Trophoblast cell (in vitro differentiated cells and primary cell): ENCODE results near the gene KLHL35.

Source experiments
- DNase-seq, 2 donors: peaks; one replicate each; pipeline ENCODE4 v3.0.0-alpha.2; 2016
- H2AFZ ChIP-seq: 2 replicates; pipeline ENCODE4 v1.6.1; 2013; ENCODE audit warnings: low read length, moderate library complexity, mild to moderate bottlenecking; ENCODE audit not compliant: insufficient read depth, poor library complexity
- H2AK5ac ChIP-seq: 2 replicates; pipeline ENCODE4 v1.6.1; 2013; ENCODE audit warnings: mild to moderate bottlenecking, low read length
- H2BK120ac ChIP-seq: 2 replicates; pipeline ENCODE4 v1.6.1; 2013; ENCODE audit warnings: low read length, mild to moderate bottlenecking, moderate library complexity; ENCODE audit not compliant: insufficient read depth, poor library complexity
- H2BK12ac ChIP-seq: 2 replicates; pipeline ENCODE4 v1.6.1; 2013; ENCODE audit warnings: mild to moderate bottlenecking, low read length, moderate library complexity
- H2BK5ac ChIP-seq: 2 replicates; pipeline ENCODE4 v1.6.1; 2013; ENCODE audit warnings: low read length, low read depth, moderate library complexity, mild to moderate bottlenecking; ENCODE audit not compliant: poor library complexity
- H3K14ac ChIP-seq: 2 replicates; pipeline ENCODE4 v1.6.1; 2013; ENCODE audit warnings: mild to moderate bottlenecking, low read length
- H3K18ac ChIP-seq: 2 replicates; pipeline ENCODE4 v1.6.1; 2013; ENCODE audit warnings: mild to moderate bottlenecking, low read length
- H3K23ac ChIP-seq: 2 replicates; pipeline ENCODE4 v1.6.1; 2013; ENCODE audit warnings: low read length
- H3K27ac ChIP-seq: 2 replicates; pipeline ENCODE4 v1.5.1; 2013; ENCODE audit warnings: low read depth, mild to moderate bottlenecking, inconsistent platforms, low read length, moderate library complexity
- H3K27me3 ChIP-seq: 2 replicates; pipeline ENCODE4 v1.6.1; 2013; ENCODE audit warnings: inconsistent platforms, mild to moderate bottlenecking, low read length, moderate library complexity; ENCODE audit not compliant: insufficient read depth
- H3K36me3 ChIP-seq, 2 experiments: 1 replicate in 1 of 2; 2 replicates in 1 of 2; pipeline ENCODE4 v1.6.1; 2013; ENCODE audit warnings: low read length in 2 of 2, mild to moderate bottlenecking in 2 of 2, moderate library complexity in 1 of 2; ENCODE audit not compliant: insufficient read depth in 2 of 2, control insufficient read depth in 1 of 2
- H3K4ac ChIP-seq: 2 replicates; pipeline ENCODE4 v1.6.1; 2013; ENCODE audit warnings: low read depth, mild to moderate bottlenecking, low read length, moderate library complexity
- H3K4me1 ChIP-seq, 2 experiments: 1 replicate in 1 of 2; 2 replicates in 1 of 2; pipeline ENCODE4 v1.6.1; 2013; ENCODE audit warnings: low read length in 2 of 2, mild to moderate bottlenecking in 2 of 2, moderate library complexity in 1 of 2; ENCODE audit not compliant: insufficient read depth in 2 of 2, control insufficient read depth in 1 of 2
- H3K4me2 ChIP-seq: 2 replicates; pipeline ENCODE4 v1.6.1; 2013; ENCODE audit warnings: inconsistent platforms, mild to moderate bottlenecking, low read length, moderate library complexity
- H3K4me3 ChIP-seq: 2 replicates; pipeline ENCODE4 v1.5.1; 2013; ENCODE audit warnings: mild to moderate bottlenecking, low read depth, low read length, inconsistent platforms
- H3K79me1 ChIP-seq: one replicate; pipeline ENCODE4 v1.6.1; 2013; ENCODE audit warnings: low read length
- H3K79me2 ChIP-seq: 2 replicates; pipeline ENCODE4 v1.6.1; 2013; ENCODE audit warnings: low read length, mild to moderate bottlenecking; ENCODE audit not compliant: control insufficient read depth, insufficient read depth, poor library complexity
- H3K9ac ChIP-seq: 2 replicates; pipeline ENCODE4 v1.6.1; 2013; ENCODE audit warnings: mild to moderate bottlenecking, low read length
- H3K9me3 ChIP-seq: 2 replicates; pipeline ENCODE4 v1.6.1; 2013; ENCODE audit warnings: low read depth, mild to moderate bottlenecking, control low read depth, inconsistent platforms, low read length; ENCODE audit not compliant: insufficient read depth
- H4K12ac ChIP-seq: 2 replicates; pipeline ENCODE4 v1.6.1; 2013; ENCODE audit warnings: low read depth, mild to moderate bottlenecking, low read length, moderate library complexity
- H4K8ac ChIP-seq: 2 replicates; pipeline ENCODE4 v1.6.1; 2013; ENCODE audit warnings: low read depth, mild to moderate bottlenecking, low read length, moderate library complexity
- H4K91ac ChIP-seq: one replicate; pipeline ENCODE4 v1.6.1; 2013; ENCODE audit warnings: low read depth, mild to moderate bottlenecking, low read length, moderate library complexity
- WGBS: extraction: QIAGEN DNeasy Blood & Tissue Kit; methylation state at CpG from one replicate; pipeline ENCODE4 v1.1.7; 2013; ENCODE audit warnings: missing lambda C conversion rate; ENCODE audit not compliant: insufficient read length, insufficient coverage; ENCODE audit errors: extremely low coverage; 5-methylcytosine and 5-hydroxymethylcytosine counted together

Gene KLHL35

GRCh38 chr11:75468534-75469340 is 35.7 kb upstream of the KLHL35 start:
- no peaks in the 10 kb centered on the region for H3K9me3 ChIP-seq
- H3K79me2 ChIP-seq: no peaks in the 10 kb centered on the region
- H2BK12ac ChIP-seq: no peak overlapping the region
- H3K9ac ChIP-seq: no peak overlapping the region
- peak overlapping the region; percentile 58 for H4K91ac ChIP-seq
- no peak for DNase-seq
- H2BK5ac ChIP-seq: no peak overlapping the region
- peak overlapping the region; percentile 29 for H2AK5ac ChIP-seq
- no peaks in the 10 kb centered on the region for H3K27me3 ChIP-seq
- H4K8ac ChIP-seq: peak overlapping the region; percentile 26
- H3K4ac ChIP-seq: no peak overlapping the region
- H2BK120ac ChIP-seq: peak overlapping the region; percentile 6
- no peak overlapping the region for H3K4me2 ChIP-seq
- no peak overlapping the region for H3K23ac ChIP-seq
- peaks cover 32 to 45% of the 10 kb centered on the region in 2 experiments for H3K4me1 ChIP-seq
- no peak overlapping the region for H3K27ac ChIP-seq
- H4K12ac ChIP-seq: no peak overlapping the region
- WGBS: no CpG with 5 or more reads among the region's 14 CpGs
- H3K14ac ChIP-seq: no peak overlapping the region
- peak overlapping the region; percentile 30 for H2AFZ ChIP-seq
- no peak overlapping the region for H3K4me3 ChIP-seq
- no peaks in the 10 kb centered on the region for H3K36me3 ChIP-seq
- peaks cover 13% of the 10 kb centered on the region for H3K79me1 ChIP-seq
- peak overlapping the region; percentile 19 for H3K18ac ChIP-seq

GRCh38 chr11:75467881-75468280 is 34.9 kb upstream of the KLHL35 start:
- no peaks in the 10 kb centered on the region for H3K79me2 ChIP-seq
- H3K4ac ChIP-seq: no peak overlapping the region
- H3K14ac ChIP-seq: no peak overlapping the region
- H3K4me3 ChIP-seq: no peak overlapping the region
- no peak for DNase-seq
- no peak overlapping the region for H3K23ac ChIP-seq
- peaks cover 18% of the 10 kb centered on the region for H3K79me1 ChIP-seq
- H4K91ac ChIP-seq: peak overlapping the region; percentile 41
- H2BK5ac ChIP-seq: no peak overlapping the region
- H3K4me2 ChIP-seq: no peak overlapping the region
- no peak overlapping the region for H3K9ac ChIP-seq
- no peak overlapping the region for H3K27ac ChIP-seq
- peaks cover 3% of the 10 kb centered on the region for H3K9me3 ChIP-seq
- no peak overlapping the region for H2AK5ac ChIP-seq
- H2BK120ac ChIP-seq: no peak overlapping the region
- H4K12ac ChIP-seq: no peak overlapping the region
- no peak overlapping the region for H2AFZ ChIP-seq
- no CpG with 5 or more reads among the region's 4 CpGs for WGBS
- H3K36me3 ChIP-seq: no peaks in the 10 kb centered on the region
- H4K8ac ChIP-seq: no peak overlapping the region
- H2BK12ac ChIP-seq: no peak overlapping the region
- no peaks in the 10 kb centered on the region for H3K27me3 ChIP-seq
- no peak overlapping the region for H3K18ac ChIP-seq
- H3K4me1 ChIP-seq: peaks cover 38 to 50% of the 10 kb centered on the region in 2 experiments

GRCh38 chr11:75467311-75467710 is 34.3 kb upstream of the KLHL35 start:
- no peak overlapping the region for H2BK5ac ChIP-seq
- no peak overlapping the region for H3K4me3 ChIP-seq
- peak overlapping the region; percentile 15 for H2BK12ac ChIP-seq
- H3K4me2 ChIP-seq: no peak overlapping the region
- WGBS: no CpG with 5 or more reads among the region's 8 CpGs
- peaks cover 22% of the 10 kb centered on the region for H3K79me1 ChIP-seq
- no peak overlapping the region for H4K8ac ChIP-seq
- no peaks in the 10 kb centered on the region for H3K27me3 ChIP-seq
- H3K36me3 ChIP-seq: no peaks in the 10 kb centered on the region
- H3K14ac ChIP-seq: peak overlapping the region; percentile 3
- no peaks in the 10 kb centered on the region for H3K79me2 ChIP-seq
- H2AK5ac ChIP-seq: peak overlapping the region; percentile 36
- no peak overlapping the region for H2AFZ ChIP-seq
- no peak overlapping the region for H3K18ac ChIP-seq
- H4K12ac ChIP-seq: no peak overlapping the region
- peaks cover 3% of the 10 kb centered on the region for H3K9me3 ChIP-seq
- no peak overlapping the region for H3K23ac ChIP-seq
- no peak overlapping the region for H3K4ac ChIP-seq
- H3K9ac ChIP-seq: no peak overlapping the region
- H3K4me1 ChIP-seq: peaks cover 43 to 56% of the 10 kb centered on the region in 2 experiments
- no peak overlapping the region for H2BK120ac ChIP-seq
- peak overlapping the region; percentile 2 for H4K91ac ChIP-seq
- H3K27ac ChIP-seq: no peak overlapping the region
- DNase-seq: no peak

- Histone ChIP-seq H2AFZ (no peak overlapping the region), H4K8ac (no peak overlapping the region), H3K18ac (peak overlapping the region; percentile 9), H3K36me3 (no peaks in the 10 kb centered on the region), H3K9ac (no peak overlapping the region), H3K23ac (no peak overlapping the region), H3K79me1 (peaks cover 27% of the 10 kb centered on the region), H3K27me3 (no peaks in the 10 kb centered on the region), H3K4me1 (peaks cover 51 to 63% of the 10 kb centered on the region in 2 experiments), H2BK5ac (no peak overlapping the region), H2AK5ac (no peak overlapping the region), H3K14ac (peak overlapping the region; percentile 27), H3K4me2 (no peak overlapping the region), H2BK120ac (peak overlapping the region; percentile 5), H4K12ac (no peak overlapping the region), H3K9me3 (peaks cover 3% of the 10 kb centered on the region), H3K79me2 (no peaks in the 10 kb centered on the region), H3K4me3 (no peak overlapping the region), H3K4ac (no peak overlapping the region), H4K91ac (peak overlapping the region; percentile 8), H2BK12ac (peak overlapping the region; percentile 9), H3K27ac (no peak overlapping the region)
- no peak for DNase-seq
- WGBS: no CpG with 5 or more reads among the region's 11 CpGs
Observed at GRCh38 chr11:75465701-75466531, 32.9 kb upstream of the KLHL35 start.
